Ovary (tissue), 3 donors: ENCODE measurements around the gene BORCS6.

Experiments used
- POLR2A ChIP-seq: fragments of 450-650 bp; IDR thresholded peaks from one replicate; pipeline ENCODE4 v1.6.1; 2017; ENCODE audit warnings: antibody characterized with exemption, mild to moderate bottlenecking, moderate library complexity
- TF ChIP-seq, protein P1 (sequence below), 3 donors: fragments of 450-650 bp in 2 of 3; fragments of 200-600 bp in 1 of 3; IDR thresholded peaks; one replicate each; pipeline versions ENCODE4 v1.5.1 to v1.8.0; 2016 to 2022; ENCODE audit warnings: antibody characterized with exemption in 3 of 3, mild to moderate bottlenecking in 1 of 3
- donor health status: DM: no; HTN: no; CAD: no.

DNA sequence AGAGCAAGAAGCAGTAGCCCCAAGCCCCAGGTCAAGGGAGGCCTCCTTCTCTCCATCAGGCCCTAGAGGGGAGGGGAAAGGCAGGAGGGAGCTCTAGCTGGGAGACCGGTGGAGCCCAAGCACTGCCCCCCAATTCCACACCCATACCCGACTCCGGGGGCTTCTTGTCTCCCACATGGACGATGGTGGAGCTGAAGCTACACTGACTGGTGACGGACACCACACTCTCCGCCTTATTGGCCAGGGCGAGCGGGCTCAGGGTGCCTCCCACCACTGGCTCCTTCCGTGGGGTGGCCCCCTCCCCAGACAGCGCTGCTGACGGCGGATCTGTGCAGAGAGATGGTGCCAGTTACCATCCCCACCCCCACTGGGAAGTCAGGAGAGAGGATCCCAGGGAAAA is 44.2 kb downstream of the BORCS6 start:
- TF ChIP-seq POLR2A: no peak
- TF ChIP-seq, protein P1, sequence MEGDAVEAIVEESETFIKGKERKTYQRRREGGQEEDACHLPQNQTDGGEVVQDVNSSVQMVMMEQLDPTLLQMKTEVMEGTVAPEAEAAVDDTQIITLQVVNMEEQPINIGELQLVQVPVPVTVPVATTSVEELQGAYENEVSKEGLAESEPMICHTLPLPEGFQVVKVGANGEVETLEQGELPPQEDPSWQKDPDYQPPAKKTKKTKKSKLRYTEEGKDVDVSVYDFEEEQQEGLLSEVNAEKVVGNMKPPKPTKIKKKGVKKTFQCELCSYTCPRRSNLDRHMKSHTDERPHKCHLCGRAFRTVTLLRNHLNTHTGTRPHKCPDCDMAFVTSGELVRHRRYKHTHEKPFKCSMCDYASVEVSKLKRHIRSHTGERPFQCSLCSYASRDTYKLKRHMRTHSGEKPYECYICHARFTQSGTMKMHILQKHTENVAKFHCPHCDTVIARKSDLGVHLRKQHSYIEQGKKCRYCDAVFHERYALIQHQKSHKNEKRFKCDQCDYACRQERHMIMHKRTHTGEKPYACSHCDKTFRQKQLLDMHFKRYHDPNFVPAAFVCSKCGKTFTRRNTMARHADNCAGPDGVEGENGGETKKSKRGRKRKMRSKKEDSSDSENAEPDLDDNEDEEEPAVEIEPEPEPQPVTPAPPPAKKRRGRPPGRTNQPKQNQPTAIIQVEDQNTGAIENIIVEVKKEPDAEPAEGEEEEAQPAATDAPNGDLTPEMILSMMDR (IDR thresholded peaks at IDR 0.05): no peak
